Measurements from ENCODE around the gene CBX2.

DNA sequence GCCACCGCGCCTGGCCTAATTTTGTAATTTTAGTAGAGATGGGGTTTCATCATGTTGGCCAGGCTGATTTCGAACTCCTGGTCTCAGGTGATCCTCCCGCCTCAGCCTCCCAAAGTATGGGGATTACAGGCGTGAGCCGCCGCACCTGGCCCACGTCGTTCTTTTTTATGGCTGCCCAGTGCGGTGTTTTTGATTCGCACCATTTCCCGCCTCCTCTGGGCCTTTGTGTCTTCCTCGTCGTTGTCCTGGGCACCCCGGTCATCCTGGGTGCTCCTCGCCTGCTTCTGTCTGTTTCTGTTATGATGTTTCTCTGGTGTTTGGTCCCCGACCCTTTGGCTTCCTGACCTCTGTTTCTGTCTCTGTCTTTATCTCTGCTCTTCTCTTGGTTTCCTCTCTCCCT lies 46.3 kb downstream of the CBX2 start:
- TF ChIP-seq EZH2phosphoT487 (IDR thresholded peaks at IDR 0.05; ENCODE audit: insufficient read depth, low read depth), result no peak
- TF ChIP-seq EZH2 (IDR thresholded peaks at IDR 0.05; ENCODE audit: insufficient read depth, poor library complexity, severe bottlenecking), result no peak

Measured in GM23248 (cell line).